ENCODE measurements around the gene ZNF554.

DNA sequence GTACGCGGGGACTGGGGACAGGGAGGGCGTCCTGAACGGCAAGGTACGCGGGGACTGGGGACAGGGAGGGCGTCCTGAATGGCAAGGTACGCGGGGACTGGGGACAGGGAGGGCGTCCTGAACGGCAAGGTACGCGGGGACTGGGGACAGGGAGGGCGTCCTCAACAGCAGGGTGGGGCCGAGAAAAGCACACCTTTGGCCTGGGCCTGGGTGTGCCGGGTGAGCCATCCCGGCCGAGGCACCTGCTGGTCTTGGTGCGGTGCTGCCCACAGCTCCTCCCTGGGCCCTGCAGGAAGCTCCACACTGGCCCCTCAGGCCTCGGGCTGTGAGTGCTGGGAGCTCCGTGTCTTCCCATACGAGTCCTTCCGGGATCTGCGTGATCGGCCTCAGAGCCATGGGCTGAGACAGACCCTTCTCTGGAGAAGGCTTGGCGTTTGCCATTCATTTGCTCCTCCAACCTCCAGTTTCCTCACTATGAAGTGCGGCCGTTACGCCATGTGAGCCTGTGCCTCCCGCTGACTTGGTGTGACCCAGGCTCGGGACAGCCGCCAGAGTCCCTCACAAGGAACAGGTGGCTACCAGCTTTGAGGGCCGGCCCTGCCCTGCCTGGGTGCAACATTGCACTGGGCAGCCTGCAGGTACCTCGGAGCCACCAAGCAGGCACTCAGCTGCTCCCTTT lies 7.8 kb upstream of the ZNF554 start:
- TF ChIP-seq TAF1 (IDR thresholded peaks at IDR 0.05; ENCODE audit: borderline replicate concordance, insufficient read depth, low read length): no peak
- TF ChIP-seq POLR2AphosphoS5 (IDR thresholded peaks at IDR 0.05; ENCODE audit: low read depth, low read length): no peak
- no peak for TF ChIP-seq FOXP2 (optimal IDR thresholded peaks at IDR 0.05; ENCODE audit: borderline replicate concordance, extremely low read depth, extremely low read length, insufficient read depth)
- no peak for TF ChIP-seq SIN3A (IDR thresholded peaks at IDR 0.05; ENCODE audit: borderline replicate concordance, insufficient read depth, low read length)
